Astrocyte of the spinal cord (primary cell): ENCODE results near the gene KCNF1.
A peak's percentile ranks its signal among the peaks of the same experiment; 100 is the strongest.

Experiments used
- DNase-seq: peaks from one replicate; pipeline ENCODE4 v3.0.0; 2011; ENCODE audit warnings: low read depth, low spot score
- H3K4me3 ChIP-seq: 2 replicates; pipeline ENCODE4 v1.5.1; 2011; ENCODE audit warnings: low read depth, mild to moderate bottlenecking, low read length, moderate library complexity
- CTCF ChIP-seq: IDR thresholded peaks from 2 replicates; pipeline ENCODE4 v1.5.1; 2012; ENCODE audit warnings: low read depth, mild to moderate bottlenecking, low read length, inconsistent platforms
- in situ Hi-C: cut with HindIII; loops from 2 replicates; pipeline ENCODE4 v1.10.0; 2017; ENCODE audit warnings: low sequenced_read_pairs

The KCNF1 gene

GRCh38 chr2:10908195-10908594 lies 3.5 kb upstream of the KCNF1 start:
- in situ Hi-C loops, result no loop called here
- DNase-seq, result no peak
- no peak overlapping the region for H3K4me3 ChIP-seq
- no peak for TF ChIP-seq CTCF

GRCh38 chr2:10909050-10909995 lies 2.4 kb upstream of the KCNF1 start:
- TF ChIP-seq CTCF, result peak; percentile 58
- no peak for DNase-seq
- in situ Hi-C loops, result no loop called here
- H3K4me3 ChIP-seq, result no peak overlapping the region

GRCh38 chr2:10909996-10910341 lies 1.8 kb upstream of the KCNF1 start:
- no peak overlapping the region for H3K4me3 ChIP-seq
- in situ Hi-C loops, result no loop called here
- no peak for TF ChIP-seq CTCF
- no peak for DNase-seq

GRCh38 chr2:10910625-10911024 lies 1.1 kb upstream of the KCNF1 start:
- TF ChIP-seq CTCF, result no peak
- no peak overlapping the region for H3K4me3 ChIP-seq
- in situ Hi-C loops, result no loop called here
- DNase-seq, result no peak

GRCh38 chr2:10912076-10912731 lies 470 bp downstream of the KCNF1 start:
- H3K4me3 ChIP-seq, result no peak overlapping the region
- no peak for DNase-seq
- TF ChIP-seq CTCF, result no peak
- in situ Hi-C loops, result no loop called here

GRCh38 chr2:10912796-10913455 lies 1.2 kb downstream of the KCNF1 start:
- DNase-seq, result no peak
- TF ChIP-seq CTCF, result no peak
- in situ Hi-C loops, result no loop called here
- H3K4me3 ChIP-seq, result no peak overlapping the region
